Activated CD4-positive, CD25-positive, alpha-beta regulatory T cell treated with anti-CD3 and anti-CD28 coated beads, Interleukin-2, amount 50 U/mL, for 24 hours (primary cell): ENCODE results near the gene FKBP10.
"Not testable (repeated sequence)": the region's sequence is repeated elsewhere in the genome, so short reads cannot be mapped to it uniquely, and the experiment has no call there.

Experiments used
- ATAC-seq, 2 donors: fragments of 150-1000 bp; cut with Tn5 transposase; one replicate each; pipeline ENCODE4 v1.10.0; 2021; ENCODE audit warnings: mild to moderate bottlenecking in 1 of 2, moderate library complexity in 1 of 2

FKBP10 gene

DNA sequence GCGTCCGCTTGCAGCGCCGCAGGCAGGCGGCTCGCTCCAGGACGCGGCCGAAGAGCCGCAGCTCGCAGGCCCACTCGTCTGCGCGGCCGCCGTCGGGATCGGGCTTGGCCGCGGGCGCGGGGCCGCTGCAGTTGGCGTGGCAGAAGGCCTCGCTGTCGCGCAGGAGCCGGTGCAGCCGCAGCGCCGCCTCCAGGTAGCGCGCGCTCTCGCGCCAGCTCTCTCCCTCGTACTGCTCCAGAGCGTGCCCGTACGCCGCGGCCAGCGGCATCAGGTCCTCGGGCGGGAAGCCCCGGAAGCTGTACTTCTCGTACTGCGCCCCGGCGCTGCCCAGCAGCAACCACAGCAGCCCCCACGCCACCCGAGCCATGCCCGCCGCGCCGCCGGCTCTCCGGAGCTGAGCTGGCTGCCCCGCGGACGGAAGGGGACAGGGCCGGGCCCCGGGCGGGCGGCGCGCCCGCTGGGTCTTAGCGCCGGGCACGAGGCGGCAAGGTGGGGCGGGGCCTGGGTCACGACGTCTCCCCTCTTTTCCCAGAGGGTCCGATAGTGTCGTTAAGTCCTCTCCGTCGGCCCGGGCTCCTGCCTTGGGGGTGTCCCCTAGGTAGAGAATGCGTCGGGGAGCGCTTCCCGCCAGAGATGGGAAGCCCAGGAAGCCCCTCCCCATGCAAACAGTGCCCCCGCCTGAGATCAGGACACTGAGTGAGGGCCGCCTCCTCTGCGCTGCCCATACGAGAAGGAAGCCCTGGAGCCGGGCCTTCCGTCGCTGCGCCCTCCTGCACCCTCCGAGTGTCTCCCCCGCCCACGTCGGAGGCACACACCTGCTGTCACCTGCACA, 1.0 kb upstream of the FKBP10 start, which contains the start of gene P3H4:
Gene P3H4, minus strand, starts transcription at position 401 of the 832 bp plus-strand sequence. Its CDS starts 34 bp downstream, at position 367.
- ATAC-seq, result peak; percentile 88 to 90

DNA sequence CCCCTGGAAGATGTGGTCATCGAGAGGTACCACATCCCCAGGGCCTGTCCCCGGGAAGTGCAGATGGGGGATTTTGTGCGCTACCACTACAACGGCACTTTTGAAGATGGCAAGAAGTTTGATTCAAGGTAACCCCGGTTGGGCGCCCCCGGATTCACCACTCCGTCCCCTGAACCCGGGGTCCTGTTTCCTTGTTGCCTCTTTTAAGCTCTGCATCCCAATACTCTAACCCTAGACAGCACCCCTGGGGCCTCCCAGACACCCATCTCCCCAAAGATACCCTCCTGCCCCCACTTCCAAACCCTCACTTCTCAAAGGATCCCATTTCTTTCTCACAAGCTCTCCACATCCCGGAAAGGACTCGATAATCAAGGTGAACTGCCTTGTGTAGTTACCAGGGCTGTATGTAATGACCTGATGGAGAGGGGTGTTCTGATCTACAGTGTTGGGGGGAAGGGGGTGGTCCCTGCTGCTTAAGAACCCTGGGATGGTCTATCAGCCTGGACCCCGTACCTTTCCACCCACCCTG, 412 bp downstream of the FKBP10 start:
- ATAC-seq, result no peak

DNA sequence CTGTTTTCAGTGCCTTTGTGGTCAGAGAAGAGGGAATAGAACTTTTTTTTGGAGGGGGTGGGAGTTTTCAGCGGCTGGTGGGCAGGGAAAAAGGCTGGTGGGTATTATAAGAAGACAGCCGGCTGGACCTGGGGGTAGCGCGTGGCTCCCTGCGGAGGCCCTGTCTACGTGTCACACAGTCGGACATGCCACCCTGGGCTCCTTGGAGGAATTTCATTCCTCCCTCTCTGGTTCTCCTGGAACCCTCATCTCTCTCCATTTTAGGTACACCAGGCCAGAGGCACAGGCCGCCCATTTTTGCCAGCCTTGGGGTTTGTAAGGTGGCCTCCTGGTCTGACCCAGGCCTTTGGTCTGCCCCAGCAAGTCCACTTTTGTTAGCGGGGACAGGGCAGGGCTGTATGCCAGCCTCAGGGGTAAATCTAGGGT, 908 bp downstream of the FKBP10 start:
- no peak for ATAC-seq

DNA sequence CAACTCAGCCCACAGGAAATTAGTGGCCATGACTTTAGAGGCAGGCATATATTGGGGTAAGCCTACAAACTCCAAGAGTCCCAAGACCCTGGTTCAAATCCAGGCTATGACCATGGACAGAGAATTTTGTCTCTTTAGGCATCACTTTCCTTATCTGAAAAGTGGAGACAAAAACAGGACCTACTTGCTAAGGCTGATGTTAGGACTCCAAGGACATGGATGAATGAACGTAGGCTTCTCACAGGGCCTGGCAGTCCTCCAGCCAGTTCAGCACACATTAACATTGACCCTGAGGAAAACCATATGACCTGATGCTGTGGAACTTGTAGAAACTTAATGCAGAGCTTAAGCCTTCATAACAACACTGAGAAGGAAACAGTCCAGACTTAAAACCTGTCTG, 1.4 kb downstream of the FKBP10 start:
- ATAC-seq, result no peak

- ATAC-seq, result no peak
Measured at GRCh38 chr17:41816637-41817320, 4.0 kb downstream of the FKBP10 start.

GRCh38 chr17:41818024-41818423, 5.2 kb downstream of the FKBP10 start:
- no peak for ATAC-seq

DNA sequence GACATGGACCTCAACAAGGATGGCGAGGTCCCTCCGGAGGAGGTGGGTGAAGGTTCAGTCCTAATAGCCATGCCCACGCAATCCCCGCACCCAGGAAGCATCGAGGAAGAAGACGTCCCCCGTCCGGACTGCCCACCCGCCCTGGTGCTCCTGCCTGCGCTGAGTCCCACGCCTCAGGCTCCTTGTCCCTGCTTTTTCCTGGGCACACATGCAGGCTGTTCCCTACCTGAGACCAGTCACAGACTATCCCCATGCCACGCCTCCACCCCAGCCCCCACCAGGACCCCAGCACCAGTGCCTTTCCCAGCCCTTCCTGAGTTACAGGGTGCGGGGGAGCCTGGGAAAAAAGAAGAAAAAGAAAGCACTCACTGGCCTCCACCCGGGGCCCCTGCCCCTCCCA, 9.0 kb downstream of the FKBP10 start:
- no peak for ATAC-seq

- no peak for ATAC-seq
Measured at GRCh38 chr17:41822216-41823140, 9.7 kb downstream of the FKBP10 start.

- ATAC-seq, result no peak
Measured at GRCh38 chr17:41823141-41823524, 10.3 kb downstream of the FKBP10 start.

GRCh38 chr17:41823580-41823979, 10.8 kb downstream of the FKBP10 start:
- no peak for ATAC-seq

GRCh38 chr17:41824086-41824485, 11.3 kb downstream of the FKBP10 start:
- no peak for ATAC-seq

DNA sequence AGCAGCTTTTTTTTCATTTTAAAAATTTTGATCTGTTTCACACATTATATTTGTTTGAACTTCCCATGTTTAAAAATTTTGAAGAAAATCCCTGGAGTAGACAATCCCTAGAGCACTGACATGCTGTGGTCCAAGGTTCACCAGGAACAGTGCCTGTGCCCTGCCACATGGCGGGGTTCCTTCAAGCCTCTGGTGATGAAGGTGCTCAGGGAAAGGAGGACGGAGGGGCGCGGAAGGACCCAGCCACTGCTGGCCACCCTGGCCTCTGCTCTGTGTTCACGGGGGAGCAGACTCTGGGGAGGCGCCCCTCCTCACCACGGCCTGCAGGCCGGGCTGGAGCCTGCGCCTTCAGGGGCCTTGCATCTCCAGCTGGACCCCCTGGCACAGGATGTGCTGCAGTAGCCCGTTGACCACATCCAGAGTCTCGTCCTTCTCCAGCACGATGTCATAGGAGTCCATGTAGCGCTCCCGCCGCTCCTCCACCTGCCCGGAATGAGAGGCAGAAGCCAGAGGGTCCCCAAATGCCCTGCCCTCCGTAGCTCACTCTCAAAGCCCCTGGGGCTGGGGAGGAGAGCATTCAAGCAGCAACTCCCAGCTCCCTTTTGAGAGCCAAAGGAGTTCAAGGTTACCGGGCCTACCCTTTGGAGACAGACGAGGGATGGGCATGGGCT, 12.5 kb downstream of the FKBP10 start:
- ATAC-seq, result no peak

DNA sequence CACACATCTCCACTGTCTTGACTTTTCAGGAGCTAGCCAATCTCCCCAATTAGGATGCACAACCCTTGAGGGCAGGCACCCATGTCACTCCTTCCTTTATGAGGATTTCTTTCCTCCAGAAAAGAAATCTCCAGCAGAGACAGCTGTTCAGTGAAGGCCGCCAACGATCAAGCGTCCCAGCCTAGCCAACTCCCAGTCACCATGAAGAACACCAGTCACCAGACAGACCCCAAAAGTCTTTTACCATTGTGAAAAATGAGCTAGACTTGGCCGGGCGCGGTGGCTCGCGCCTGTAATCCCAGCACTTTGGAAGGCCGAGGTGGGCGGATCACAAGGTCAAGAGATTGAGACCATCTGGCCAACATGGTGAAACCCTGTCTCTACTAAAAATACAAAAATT, 17.2 kb downstream of the FKBP10 start:
- not testable (repeated sequence) for ATAC-seq

GRCh38 chr17:41835214-41835799, 22.5 kb downstream of the FKBP10 start:
- no peak for ATAC-seq

DNA sequence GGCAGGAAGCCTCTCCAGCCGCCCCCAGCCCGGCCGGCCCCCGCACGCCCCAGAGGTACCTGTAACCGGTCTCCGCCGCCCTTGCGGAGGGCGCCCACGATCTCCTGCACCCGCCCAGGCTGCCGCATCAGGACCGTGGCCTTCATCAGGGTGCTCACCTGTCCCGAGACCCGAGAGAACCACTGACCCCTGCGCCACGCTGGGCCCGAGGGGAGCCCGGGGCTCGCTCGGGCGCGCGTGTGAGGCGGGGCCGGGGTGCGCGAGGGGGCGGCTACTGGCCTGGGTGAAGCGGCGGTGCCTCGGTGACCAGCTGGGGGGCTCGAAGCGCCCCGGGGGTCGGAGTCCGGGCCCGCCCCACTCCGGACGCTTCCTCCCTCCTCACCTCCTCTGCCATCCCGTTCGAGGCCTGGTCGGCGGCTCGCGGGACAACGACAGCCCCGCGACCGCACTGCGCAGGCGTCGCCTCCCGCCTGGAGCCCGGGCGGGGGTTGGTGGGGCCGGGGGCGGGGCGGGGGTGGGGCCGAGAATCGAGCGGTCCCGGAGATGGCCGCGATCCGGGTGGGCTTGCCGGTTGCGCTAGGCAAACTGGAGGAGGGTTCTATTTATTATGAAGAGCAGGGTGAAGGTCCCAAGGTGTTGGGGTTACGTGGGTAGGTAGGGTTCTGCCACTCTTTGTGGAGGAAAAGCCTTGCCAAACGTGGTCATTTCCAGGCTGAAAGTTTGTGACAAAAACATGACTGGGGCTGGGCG, 23.2 kb downstream of the FKBP10 start, which contains the start of gene NT5C3B:
Gene NT5C3B, minus strand, starts transcription at position 433 of the 750 bp plus-strand sequence. Its CDS starts 39 bp downstream, at position 394.
- ATAC-seq, result peak; percentile 77 to 80

GRCh38 chr17:41836550-41837196, 23.9 kb downstream of the FKBP10 start:
- ATAC-seq, result no peak

- ATAC-seq, result no peak
Measured at GRCh38 chr17:41837761-41838538, 25.1 kb downstream of the FKBP10 start, which contains the start of gene KLHL10. Gene KLHL10 (plus strand): TSS chr17:41837825. CDS start chr17:41837933, 108 bp downstream.

DNA sequence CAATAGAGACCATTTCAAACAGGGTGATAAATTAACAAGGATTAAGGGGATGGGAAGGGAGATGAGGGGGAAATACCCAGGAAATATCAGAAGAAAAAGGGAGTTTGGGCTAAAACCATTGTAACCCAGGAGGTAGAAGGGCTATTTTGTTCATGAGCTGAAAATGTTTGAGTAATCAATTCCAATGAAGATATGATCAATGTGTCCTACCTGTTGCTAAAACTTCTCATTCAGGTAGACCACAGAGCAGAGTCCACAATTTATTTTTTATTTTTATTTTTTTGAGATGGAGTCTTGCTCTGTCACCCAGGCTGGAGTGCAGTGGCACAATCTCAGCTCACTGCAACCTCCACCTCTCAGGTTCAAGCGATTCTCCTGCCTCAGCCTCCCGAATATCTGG, 26.6 kb downstream of the FKBP10 start:
- ATAC-seq, result not testable (repeated sequence)

DNA sequence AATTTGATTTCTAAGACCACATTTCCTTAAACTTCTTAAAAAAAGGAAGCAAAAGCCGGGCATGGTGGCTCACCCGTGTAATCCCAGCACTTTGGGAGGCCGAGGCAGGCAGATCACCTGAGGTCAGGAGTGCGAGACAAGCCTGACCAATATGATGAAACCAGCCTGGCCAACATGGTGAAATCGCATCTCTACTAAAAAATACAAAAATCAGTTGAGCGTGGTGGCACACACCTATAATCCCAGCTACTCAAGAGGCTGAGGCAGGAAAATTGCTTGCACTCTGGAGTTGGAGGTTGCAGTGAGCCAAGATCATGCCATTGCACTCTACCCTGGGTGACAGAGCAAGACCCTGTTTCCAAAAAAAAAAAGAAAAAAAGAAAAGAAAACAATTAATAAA, 28.0 kb downstream of the FKBP10 start:
- not testable (repeated sequence) for ATAC-seq
